Calu3 (cell line): Measurements from ENCODE around the gene EFNA2. TPM values are rescaled to one million over a fixed set of nuclear protein-coding genes. Genes with fewer than 3 reads are reported as not detected.

Experiments
- BruUV-seq: library from RNA; stranded (reverse); fragments of 400-500 nt; replicated peaks from 2 replicates; lab custom pipeline; 2021; lab: Mats Ljungman, UMichigan
- CTCF ChIA-PET: fragments of 300-600 bp; sonication (Branson Sonifier 250); formaldehyde crosslinking; loops from one replicate; lab custom pipeline; 2022; ENCODE audit warnings: antibody characterized with exemption; lab: Charles Lee
- DNase-seq: peaks from one replicate; pipeline ENCODE4 v3.0.0; 2022
- H3K27ac Mint-ChIP-seq: one replicate; pipeline ENCODE4 v1.8.0; 2022; ENCODE audit warnings: mixed read lengths; ENCODE audit not compliant: unreplicated experiment
- H3K27me3 Mint-ChIP-seq: one replicate; pipeline ENCODE4 v1.8.0; 2022; ENCODE audit warnings: mixed read lengths; ENCODE audit not compliant: unreplicated experiment
- H3K36me3 Mint-ChIP-seq: one replicate; pipeline ENCODE4 v1.8.0; 2022; ENCODE audit warnings: mild to moderate bottlenecking, moderate library complexity, mixed read lengths; ENCODE audit not compliant: insufficient read depth, unreplicated experiment
- H3K4me1 Mint-ChIP-seq: one replicate; pipeline ENCODE4 v1.8.0; 2022; ENCODE audit warnings: mild to moderate bottlenecking, low read depth, mixed read lengths; ENCODE audit not compliant: unreplicated experiment
- H3K4me3 Mint-ChIP-seq: one replicate; pipeline ENCODE4 v1.8.0; 2022; ENCODE audit warnings: mild to moderate bottlenecking, low read depth, moderate library complexity, mixed read lengths; ENCODE audit not compliant: unreplicated experiment
- H3K9me3 Mint-ChIP-seq: one replicate; pipeline ENCODE4 v1.8.0; 2022; ENCODE audit warnings: low read depth, mixed read lengths; ENCODE audit not compliant: unreplicated experiment
- intact Hi-C: fragments of 100-400 bp; cut with micrococcal nuclease; formaldehyde crosslinking; loops from one replicate; pipeline ENCODE4 v1.10.0; 2022; ENCODE audit not compliant: unreplicated experiment
- total RNA-seq: library from RNA; stranded (reverse); gene quantifications from 2 replicates; pipeline ENCODE4 v1.2.3, GENCODE V29; 2022
- TF ChIP-seq, protein P1 (sequence below): fragments of 200-600 bp; IDR thresholded peaks from one replicate; pipeline ENCODE4 v1.8.0; 2022; ENCODE audit warnings: antibody characterized with exemption; ENCODE audit not compliant: unreplicated experiment

Gene EFNA2
- total RNA-seq, 1 experiment from 2014 or later, result 0.90 TPM

GRCh38 chr19:1262623-1263123 lies 23.0 kb upstream of the EFNA2 start:
- H3K4me3 Mint-ChIP-seq, result peak overlapping the region; percentile 90
- intact Hi-C loops, result no loop called here
- BruUV-seq, result no TSS peak
- H3K36me3 Mint-ChIP-seq, result peaks cover 79% of the 10 kb centered on the region
- CTCF ChIA-PET, result interaction anchor here (1.4 to 1.7 kb wide), 2 partner anchors 9 to 18 kb away, joined by 4 to 6 read pairs; no protein-coding TSS in a partner anchor
- TF ChIP-seq, protein P1, sequence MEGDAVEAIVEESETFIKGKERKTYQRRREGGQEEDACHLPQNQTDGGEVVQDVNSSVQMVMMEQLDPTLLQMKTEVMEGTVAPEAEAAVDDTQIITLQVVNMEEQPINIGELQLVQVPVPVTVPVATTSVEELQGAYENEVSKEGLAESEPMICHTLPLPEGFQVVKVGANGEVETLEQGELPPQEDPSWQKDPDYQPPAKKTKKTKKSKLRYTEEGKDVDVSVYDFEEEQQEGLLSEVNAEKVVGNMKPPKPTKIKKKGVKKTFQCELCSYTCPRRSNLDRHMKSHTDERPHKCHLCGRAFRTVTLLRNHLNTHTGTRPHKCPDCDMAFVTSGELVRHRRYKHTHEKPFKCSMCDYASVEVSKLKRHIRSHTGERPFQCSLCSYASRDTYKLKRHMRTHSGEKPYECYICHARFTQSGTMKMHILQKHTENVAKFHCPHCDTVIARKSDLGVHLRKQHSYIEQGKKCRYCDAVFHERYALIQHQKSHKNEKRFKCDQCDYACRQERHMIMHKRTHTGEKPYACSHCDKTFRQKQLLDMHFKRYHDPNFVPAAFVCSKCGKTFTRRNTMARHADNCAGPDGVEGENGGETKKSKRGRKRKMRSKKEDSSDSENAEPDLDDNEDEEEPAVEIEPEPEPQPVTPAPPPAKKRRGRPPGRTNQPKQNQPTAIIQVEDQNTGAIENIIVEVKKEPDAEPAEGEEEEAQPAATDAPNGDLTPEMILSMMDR, result no peak
- DNase-seq, result no peak
- H3K27ac Mint-ChIP-seq, result no peak overlapping the region
- H3K9me3 Mint-ChIP-seq, result no peaks in the 10 kb centered on the region
- peaks cover 34% of the 10 kb centered on the region for H3K4me1 Mint-ChIP-seq
- H3K27me3 Mint-ChIP-seq, result no peaks in the 10 kb centered on the region

- TF ChIP-seq, protein P1, result no peak
- peak overlapping the region; percentile 90 for H3K4me3 Mint-ChIP-seq
- no peaks in the 10 kb centered on the region for H3K9me3 Mint-ChIP-seq
- H3K27ac Mint-ChIP-seq, result no peak overlapping the region
- intact Hi-C loops, result no loop called here
- no peak for DNase-seq
- H3K4me1 Mint-ChIP-seq, result peaks cover 35% of the 10 kb centered on the region
- BruUV-seq, result TSS peak; percentile 7
- CTCF ChIA-PET, result interaction anchor here (1.4 kb wide), 1 partner anchor 19 kb away, joined by 4 read pairs; no protein-coding TSS in a partner anchor
- H3K27me3 Mint-ChIP-seq, result no peaks in the 10 kb centered on the region
- peaks cover 79% of the 10 kb centered on the region for H3K36me3 Mint-ChIP-seq
Observed at GRCh38 chr19:1263188-1263587, 22.5 kb upstream of the EFNA2 start.

GRCh38 chr19:1264801-1265614 lies 20.7 kb upstream of the EFNA2 start:
- peak overlapping the region; percentile 83 for H3K27ac Mint-ChIP-seq
- CTCF ChIA-PET, result interaction anchor here (2.2 kb wide), 1 partner anchor 21 kb away, joined by 177 read pairs; no protein-coding TSS in a partner anchor
- TF ChIP-seq, protein P1, result no peak
- peak; percentile 81 for DNase-seq
- peak overlapping the region; percentile 92 for H3K4me3 Mint-ChIP-seq
- no peaks in the 10 kb centered on the region for H3K27me3 Mint-ChIP-seq
- intact Hi-C loops, result no loop called here
- no TSS peak for BruUV-seq
- H3K4me1 Mint-ChIP-seq, result peaks cover 45% of the 10 kb centered on the region
- peaks cover 77% of the 10 kb centered on the region for H3K36me3 Mint-ChIP-seq
- no peaks in the 10 kb centered on the region for H3K9me3 Mint-ChIP-seq

- no peak for DNase-seq
- no peaks in the 10 kb centered on the region for H3K9me3 Mint-ChIP-seq
- H3K27ac Mint-ChIP-seq, result peak overlapping the region; percentile 83
- peak overlapping the region; percentile 92 for H3K4me3 Mint-ChIP-seq
- CTCF ChIA-PET, result interaction anchor here (2.2 kb wide), 1 partner anchor 21 kb away, joined by 177 read pairs; no protein-coding TSS in a partner anchor
- BruUV-seq, result no TSS peak
- H3K4me1 Mint-ChIP-seq, result peaks cover 51% of the 10 kb centered on the region
- intact Hi-C loops, result no loop called here
- peaks cover 78% of the 10 kb centered on the region for H3K36me3 Mint-ChIP-seq
- TF ChIP-seq, protein P1, result no peak
- no peaks in the 10 kb centered on the region for H3K27me3 Mint-ChIP-seq
Observed at GRCh38 chr19:1265615-1266128, 20.0 kb upstream of the EFNA2 start.
